NCI-H1105 treated with DMSO at 0.1 percent for 48 hours (cell line): ENCODE data around the gene TASP1.
"Not testable (repeated sequence)": the region's sequence is repeated elsewhere in the genome, so short reads cannot be mapped to it uniquely, and the experiment has no call there.

Experiments
- DNase-seq: peaks from one replicate; lab custom pipeline; 2025; lab: John Stamatoyannopoulos, UW

Gene TASP1

GRCh38 chr20:13648291-13649228 is 9.8 kb upstream of the TASP1 start:
- DNase-seq = no peak

- no peak for DNase-seq
Observed at GRCh38 chr20:13644010-13644409, 5.3 kb upstream of the TASP1 start.

GRCh38 chr20:13639150-13639497 is 392 bp upstream of the TASP1 start:
- no peak for DNase-seq

GRCh38 chr20:13638162-13638495 is 603 bp downstream of the TASP1 start:
- DNase-seq = peak; percentile 33

- no peak for DNase-seq
Observed at GRCh38 chr20:13632431-13632830, 6.3 kb downstream of the TASP1 start.

GRCh38 chr20:13627525-13627924 is 11.2 kb downstream of the TASP1 start:
- not testable (repeated sequence) for DNase-seq

GRCh38 chr20:13626724-13627123 is 12.0 kb downstream of the TASP1 start:
- DNase-seq = no peak

- DNase-seq = no peak
Observed at GRCh38 chr20:13625304-13625979, 13.3 kb downstream of the TASP1 start.

- not testable (repeated sequence) for DNase-seq
Observed at GRCh38 chr20:13619415-13619814, 19.3 kb downstream of the TASP1 start.

GRCh38 chr20:13618456-13618855 is 20.3 kb downstream of the TASP1 start:
- DNase-seq = not testable (repeated sequence)

GRCh38 chr20:13617585-13617984 is 21.1 kb downstream of the TASP1 start:
- DNase-seq = not testable (repeated sequence)

GRCh38 chr20:13616713-13617112 is 22.0 kb downstream of the TASP1 start:
- DNase-seq = not testable (repeated sequence)

- no peak for DNase-seq
Observed at GRCh38 chr20:13613917-13614316, 24.8 kb downstream of the TASP1 start.

GRCh38 chr20:13611611-13612125 is 27.1 kb downstream of the TASP1 start:
- DNase-seq = no peak

GRCh38 chr20:13610184-13610583 is 28.5 kb downstream of the TASP1 start:
- DNase-seq = no peak

- no peak for DNase-seq
Observed at GRCh38 chr20:13608066-13608465, 30.7 kb downstream of the TASP1 start.

GRCh38 chr20:13593423-13593822 is 45.3 kb downstream of the TASP1 start:
- DNase-seq = not testable (repeated sequence)

GRCh38 chr20:13588049-13588448 is 50.7 kb downstream of the TASP1 start:
- DNase-seq = no peak

GRCh38 chr20:13587370-13587769 is 51.4 kb downstream of the TASP1 start:
- no peak for DNase-seq

GRCh38 chr20:13586133-13586532 is 52.6 kb downstream of the TASP1 start:
- no peak for DNase-seq

- no peak for DNase-seq
Observed at GRCh38 chr20:13581451-13581850, 57.3 kb downstream of the TASP1 start.

GRCh38 chr20:13580707-13581106 is 58.0 kb downstream of the TASP1 start:
- DNase-seq = no peak

- DNase-seq = no peak
Observed at GRCh38 chr20:13574071-13574470, 64.7 kb downstream of the TASP1 start.
